Measurements from ENCODE around the gene CMTM3.
A peak's percentile ranks its signal among the peaks of the same experiment; 100 is the strongest.
"Not testable (repeated sequence)": the region's sequence is repeated elsewhere in the genome, so short reads cannot be mapped to it uniquely, and the experiment has no call there.

Gene CMTM3

DNA sequence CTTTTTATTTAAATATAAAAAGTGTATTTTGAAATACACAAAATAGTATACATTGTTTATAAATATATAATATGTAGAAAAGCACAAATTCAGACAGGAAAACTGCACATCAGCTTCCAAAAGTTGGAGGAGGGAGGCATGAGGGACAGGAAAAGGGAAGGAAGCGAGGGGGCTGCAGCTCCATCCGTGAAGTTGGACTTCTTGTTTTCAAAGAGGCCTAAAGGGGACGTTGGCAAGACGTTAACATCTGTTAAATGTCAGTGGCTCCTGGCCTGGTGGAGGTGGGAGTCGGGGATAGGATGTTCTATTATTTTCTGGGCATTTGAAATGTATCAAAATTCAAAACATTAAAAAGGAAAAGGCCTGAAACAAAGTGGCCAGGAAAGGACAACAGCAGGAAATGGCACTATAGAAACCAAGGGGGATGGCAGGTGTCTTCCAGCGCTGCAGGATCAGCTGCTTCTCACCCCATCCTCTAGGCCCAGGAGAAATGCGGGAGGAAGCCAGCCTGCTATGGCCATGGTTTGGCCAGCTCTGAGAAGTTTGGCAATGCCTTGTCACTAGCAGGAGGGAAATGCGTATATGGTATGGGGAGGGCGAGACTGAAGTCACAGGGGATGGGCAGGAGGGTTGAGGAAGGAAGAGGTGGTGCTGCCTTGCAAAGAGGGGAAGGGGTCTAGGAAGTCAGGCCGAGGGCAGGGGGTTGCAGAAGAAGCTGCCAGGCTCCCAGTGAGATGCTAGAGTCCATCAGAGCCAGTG is 18.8 kb upstream of the CMTM3 start:
- DNase-seq = no peak

DNA sequence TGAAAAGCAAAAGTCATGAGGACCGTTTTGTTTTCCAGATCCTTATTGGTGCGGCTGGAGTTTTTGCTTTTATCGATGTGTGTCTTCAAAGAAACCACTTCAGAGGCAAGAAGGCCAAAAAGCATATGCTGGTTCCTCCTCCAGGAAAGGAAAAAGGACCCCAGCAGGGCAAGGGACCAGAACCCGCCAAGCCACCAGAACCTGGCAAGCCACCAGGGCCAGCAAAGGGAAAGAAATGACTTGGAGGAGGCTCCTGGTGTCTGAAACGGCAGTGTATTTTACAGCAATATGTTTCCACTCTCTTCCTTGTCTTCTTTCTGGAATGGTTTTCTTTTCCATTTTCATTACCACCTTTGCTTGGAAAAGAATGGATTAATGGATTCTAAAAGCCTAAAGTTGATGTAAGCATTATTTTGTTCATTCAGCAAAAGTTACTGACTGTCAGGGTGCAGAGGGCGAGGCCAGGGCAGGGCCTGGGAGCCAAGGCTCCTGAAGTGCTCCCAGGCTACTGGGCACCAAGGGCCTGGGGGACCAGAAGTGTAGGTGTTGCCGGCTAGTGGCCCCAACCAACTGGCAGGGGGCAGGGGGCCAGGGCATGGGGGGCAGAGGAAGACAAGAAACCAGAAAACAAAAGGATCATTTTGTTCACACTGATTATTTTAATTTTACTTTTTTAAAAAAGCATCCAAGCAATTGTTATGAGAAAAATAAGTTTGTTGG is 16.5 kb upstream of the CMTM3 start:
- no peak for DNase-seq

GRCh38 chr16:66588981-66589713 is 15.4 kb upstream of the CMTM3 start:
- no peak for DNase-seq

GRCh38 chr16:66590322-66590721 is 14.2 kb upstream of the CMTM3 start:
- no peak for DNase-seq

GRCh38 chr16:66591018-66591417 is 13.5 kb upstream of the CMTM3 start:
- DNase-seq = no peak

DNA sequence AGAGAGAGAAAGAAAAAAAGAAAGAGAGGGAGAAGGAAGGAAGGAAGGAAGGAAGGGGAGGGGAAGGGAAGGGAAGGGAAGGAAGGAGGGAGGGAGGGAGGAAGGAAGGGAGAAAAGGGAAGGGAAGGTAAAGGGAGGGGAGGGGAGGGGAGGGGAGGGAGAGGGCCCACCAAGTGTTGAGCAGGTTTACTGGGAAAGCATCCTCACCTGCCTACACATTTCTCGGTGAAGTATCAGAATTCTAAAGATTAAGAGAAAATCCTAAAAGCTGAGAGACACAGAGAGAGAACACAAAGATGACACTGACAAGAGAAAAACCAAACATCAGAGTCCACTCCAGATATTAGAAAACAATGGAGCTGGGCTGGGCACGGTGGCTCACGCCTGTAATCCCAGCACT is 12.3 kb upstream of the CMTM3 start:
- DNase-seq = no peak

DNA sequence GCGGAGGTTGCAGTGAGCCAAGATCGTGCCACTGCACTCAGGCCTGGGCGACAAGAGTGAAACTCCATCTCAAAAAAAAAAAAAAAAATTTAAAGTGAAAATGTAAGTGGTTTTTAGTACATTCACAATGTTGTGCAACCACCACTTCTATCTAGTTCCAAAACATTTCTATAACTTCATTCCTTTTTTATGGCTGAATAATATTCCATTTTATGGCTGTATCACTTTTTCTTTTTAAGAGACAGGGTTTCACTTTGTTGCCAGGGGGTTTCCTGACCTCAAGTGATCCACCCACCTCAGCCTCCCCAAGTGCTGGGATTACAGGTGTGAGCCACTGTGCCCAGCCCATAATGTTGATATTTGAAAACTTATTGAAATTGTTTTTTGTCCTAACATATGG is 11.7 kb upstream of the CMTM3 start:
- no peak for DNase-seq

GRCh38 chr16:66594739-66595138 is 9.8 kb upstream of the CMTM3 start:
- no peak for DNase-seq

DNA sequence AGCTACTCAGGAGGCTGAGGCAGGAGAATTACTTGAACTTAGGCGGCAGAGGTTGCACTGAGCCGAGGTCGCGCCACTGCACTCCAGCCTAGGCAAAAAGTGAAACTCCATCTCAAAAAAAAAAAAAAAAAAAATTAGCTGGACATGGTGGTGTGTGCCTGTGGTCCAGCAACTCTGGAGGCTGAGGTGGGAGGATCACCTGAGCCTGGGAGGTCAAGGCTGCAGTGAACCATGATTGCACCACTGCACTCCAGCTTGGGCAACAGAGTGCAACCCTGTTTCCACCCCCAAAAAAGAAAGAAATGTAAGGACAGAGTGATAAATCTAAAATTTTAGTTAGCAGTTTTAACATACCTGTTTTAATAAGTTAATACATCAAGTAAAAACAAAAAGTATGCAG is 7.9 kb upstream of the CMTM3 start:
- DNase-seq = not testable (repeated sequence)

DNA sequence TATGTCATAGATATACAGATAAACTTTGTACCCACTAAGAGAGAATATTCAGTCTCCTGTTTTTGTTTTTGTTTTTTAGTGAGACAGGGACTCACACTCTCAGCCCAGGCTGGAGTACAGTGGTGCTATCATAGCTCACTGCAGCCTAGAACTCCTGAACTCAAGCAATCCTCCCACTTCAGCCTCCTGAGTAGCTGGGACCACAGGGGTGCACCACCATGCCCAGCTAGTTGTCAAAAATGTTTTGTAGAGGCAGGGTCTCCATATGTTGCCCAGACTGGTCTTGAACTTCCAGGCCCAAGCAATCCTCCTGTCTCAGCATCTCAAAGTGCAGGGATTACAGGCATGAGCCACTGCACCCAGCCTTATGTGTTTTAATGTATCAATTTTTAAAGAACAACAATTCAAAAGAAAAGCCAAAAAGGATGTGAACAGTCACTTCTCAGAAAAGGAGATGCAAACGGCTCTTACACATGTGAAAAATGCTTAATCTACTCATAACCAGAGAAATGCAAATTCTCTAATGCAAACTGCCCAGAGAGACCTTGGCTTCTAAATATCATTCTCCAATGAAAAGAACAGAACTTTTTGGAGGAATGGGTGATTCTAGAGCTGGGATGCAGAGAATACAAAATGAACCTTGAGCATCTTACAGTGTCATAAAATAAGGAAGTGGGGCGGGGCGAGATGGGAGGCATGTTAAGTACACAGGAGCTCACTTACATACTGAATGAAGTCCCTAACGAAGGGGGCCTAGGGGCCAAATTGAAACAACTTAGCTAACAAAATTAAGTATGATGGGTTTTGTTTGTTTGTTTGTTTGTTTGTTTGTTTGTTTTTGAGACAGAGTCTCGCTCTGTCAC is 7.3 kb upstream of the CMTM3 start:
- no peak for DNase-seq

DNA sequence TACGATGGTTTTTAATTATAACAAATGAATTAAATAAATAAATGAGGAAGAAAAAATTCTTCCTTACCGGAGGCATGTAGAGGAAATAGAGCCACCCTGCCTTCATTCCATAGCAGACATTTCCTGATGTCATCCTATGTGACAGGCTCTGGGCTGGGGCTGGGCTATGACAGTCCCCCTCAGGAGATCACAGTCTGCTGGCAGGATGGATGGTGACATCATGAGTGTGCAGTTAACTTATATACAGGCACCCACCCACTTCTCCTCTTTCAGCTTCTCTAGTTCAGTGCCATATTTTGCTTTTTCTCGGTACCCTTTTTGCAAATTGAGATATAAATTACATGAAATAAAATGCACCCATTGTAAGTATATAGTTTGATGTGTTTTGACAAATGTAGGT is 6.4 kb upstream of the CMTM3 start:
- DNase-seq = no peak

DNA sequence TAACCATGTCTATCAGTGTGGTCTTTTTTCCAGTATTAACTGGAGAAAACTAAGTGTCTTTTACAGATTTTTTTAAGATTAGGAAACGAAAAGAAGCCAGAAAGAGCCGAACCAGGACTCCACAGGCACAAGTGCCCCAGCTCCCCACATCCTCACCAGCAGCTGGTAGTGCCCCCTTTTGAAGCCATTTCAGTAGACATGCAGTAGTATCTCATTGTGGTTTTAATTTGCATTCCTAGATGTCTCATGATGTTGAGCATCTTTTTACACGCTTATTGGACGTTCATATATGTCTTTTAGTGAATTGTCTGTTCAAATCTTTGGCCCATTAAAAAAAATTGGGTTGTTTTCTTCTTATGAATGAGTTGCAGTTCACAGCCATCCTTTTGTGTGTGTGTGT is 4.8 kb upstream of the CMTM3 start:
- no peak for DNase-seq

DNA sequence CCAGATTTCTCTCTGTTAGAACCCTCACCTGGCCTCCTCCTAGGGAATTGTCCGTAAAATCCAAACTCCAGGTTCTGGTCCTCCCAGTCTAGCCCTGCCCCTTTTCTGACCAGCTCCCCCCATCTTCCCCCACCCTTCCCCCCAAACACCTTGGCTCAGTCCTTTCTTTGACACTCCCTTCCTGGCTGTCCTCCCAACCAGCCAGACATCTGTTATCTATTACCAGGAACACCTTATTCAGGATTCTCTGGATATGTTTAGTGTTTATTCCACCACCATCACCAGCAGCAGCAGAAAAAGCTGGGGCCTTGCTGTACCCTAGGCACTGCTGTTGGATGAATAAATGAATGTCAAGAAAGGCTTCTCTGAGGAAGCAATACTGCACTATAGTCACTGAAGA is 4.0 kb upstream of the CMTM3 start:
- no peak for DNase-seq

GRCh38 chr16:66601471-66601870 is 3.0 kb upstream of the CMTM3 start:
- no peak for DNase-seq

DNA sequence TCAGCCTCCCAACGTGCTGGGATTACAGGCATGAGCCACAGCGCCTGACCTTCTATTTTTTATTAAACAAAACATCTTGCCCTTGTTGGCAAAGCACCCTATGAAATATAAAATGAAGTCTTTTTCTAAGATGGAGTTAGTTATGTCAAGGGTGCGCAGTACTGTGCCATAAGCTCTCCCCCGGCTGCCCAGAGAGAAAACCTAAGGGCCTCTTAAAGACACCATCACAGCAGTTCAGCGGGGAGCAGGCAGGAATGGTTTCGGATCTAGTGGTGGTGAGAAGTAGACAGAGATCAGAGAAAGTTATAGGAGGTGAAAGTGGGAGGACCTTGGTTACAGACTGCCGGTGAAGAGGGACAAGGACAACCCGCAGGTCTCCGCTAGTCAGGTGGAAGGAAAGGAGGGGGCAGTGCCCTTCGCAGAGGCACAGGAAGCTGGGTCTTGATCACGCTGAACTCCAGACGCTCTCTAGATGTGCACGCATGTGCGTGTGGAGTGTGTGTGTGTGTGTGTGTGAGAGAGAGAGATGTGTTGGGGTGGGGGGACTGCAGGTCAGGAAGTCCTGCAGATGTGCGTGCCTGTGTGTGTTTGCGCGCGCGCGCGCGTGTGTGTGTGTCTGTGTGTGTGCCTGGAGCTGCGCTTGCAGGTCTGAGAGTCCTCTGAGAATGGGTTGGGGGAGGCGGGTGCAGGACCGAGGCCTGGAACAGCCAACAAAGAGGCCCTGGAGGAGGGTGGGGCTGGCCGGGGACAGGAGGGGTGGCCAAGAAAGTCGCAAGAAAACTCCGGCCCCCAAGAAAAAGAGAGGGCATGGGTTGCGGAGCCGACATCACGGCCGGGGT is 748 bp upstream of the CMTM3 start:
- DNase-seq = peak; percentile 56

GRCh38 chr16:66605177-66605978 is 874 bp downstream of the CMTM3 start:
- DNase-seq = peak; percentile 32

DNA sequence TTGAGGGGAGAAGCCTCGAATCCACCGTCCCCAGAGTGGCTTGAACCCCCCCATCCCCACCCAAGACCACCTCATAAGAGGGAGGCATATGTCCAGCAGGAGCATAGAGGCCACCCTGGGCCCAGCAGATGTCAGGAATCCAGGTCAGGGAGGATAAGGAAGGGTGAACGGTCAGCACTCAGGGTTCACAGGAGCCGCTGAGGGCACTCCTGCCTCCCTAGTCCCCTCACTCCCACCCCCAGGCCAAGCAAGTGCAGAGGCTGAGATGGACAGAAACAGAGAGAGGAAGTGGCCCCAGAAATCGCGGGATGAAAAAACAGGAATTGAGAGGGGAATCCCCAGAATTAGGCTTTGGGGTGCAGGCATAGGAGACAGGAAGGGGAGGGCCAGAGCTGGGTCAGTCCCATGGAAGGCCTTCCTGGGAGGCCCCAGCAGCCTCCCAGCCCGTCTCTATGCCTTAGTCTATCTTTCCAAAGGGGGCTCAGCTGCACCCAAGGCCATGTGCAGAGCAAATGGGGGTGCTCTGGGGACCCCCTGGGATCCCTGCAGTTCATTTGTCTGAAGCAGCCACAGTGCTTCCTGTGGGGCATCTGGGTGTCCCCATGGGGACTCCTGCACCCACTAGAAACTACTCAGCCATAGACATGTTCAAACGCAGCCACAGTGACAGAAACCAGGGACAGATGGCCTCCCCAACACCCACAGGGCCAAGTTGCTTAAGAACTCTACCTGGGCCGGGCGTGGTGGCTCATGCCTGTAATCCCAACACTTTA is 1.7 kb downstream of the CMTM3 start:
- no peak for DNase-seq

DNA sequence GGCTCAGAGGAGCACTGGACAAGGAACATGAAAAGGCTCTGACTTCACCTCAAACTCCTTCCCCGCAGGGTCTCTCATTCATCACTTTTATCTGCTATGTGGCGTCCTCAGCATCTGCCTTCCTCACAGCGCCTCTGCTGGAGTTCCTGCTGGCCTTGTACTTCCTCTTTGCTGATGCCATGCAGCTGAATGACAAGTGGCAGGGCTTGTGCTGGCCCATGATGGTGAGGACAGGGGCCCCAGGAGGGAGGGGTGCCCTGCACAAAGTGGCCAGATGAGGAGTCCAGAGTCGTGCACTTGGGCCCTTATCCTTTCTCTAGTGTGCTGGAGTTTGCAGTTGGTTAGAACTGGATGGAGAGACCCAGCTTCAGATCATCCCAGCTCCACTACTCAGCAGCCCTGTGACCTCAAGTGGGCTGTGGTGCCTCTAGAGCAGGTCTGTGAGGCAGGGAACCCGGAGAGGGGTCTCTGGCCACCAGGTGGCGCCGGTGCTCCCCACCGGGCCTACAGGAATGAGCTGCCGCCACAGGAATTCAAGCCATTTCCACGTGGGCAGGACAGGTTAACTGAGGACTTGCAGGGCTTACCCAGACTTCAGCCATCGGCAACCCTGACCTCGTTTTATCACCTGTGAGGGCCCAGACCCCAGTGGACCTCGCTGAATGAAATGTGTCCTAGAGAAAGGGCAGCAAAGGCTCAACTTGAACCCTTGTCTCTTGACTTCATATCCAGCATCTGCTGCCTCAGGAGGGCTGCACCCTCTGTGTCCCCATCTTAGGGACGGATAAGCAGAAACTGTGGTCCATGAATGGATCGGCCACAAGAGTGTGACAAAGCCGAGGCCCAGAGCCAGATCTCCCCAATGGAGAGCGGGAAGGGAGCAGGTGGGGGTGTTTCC is 4.0 kb downstream of the CMTM3 start:
- DNase-seq = peak; percentile 92

- DNase-seq = no peak
Observed at GRCh38 chr16:66609139-66609510, 4.6 kb downstream of the CMTM3 start.

All from fibroblast of upper back skin (primary cell).